ENCODE data around the gene NDUFAF8.

GRCh38 chr17:81247339-81247990 lies 8.3 kb downstream of the NDUFAF8 start:
- TF ChIP-seq, protein P1, sequence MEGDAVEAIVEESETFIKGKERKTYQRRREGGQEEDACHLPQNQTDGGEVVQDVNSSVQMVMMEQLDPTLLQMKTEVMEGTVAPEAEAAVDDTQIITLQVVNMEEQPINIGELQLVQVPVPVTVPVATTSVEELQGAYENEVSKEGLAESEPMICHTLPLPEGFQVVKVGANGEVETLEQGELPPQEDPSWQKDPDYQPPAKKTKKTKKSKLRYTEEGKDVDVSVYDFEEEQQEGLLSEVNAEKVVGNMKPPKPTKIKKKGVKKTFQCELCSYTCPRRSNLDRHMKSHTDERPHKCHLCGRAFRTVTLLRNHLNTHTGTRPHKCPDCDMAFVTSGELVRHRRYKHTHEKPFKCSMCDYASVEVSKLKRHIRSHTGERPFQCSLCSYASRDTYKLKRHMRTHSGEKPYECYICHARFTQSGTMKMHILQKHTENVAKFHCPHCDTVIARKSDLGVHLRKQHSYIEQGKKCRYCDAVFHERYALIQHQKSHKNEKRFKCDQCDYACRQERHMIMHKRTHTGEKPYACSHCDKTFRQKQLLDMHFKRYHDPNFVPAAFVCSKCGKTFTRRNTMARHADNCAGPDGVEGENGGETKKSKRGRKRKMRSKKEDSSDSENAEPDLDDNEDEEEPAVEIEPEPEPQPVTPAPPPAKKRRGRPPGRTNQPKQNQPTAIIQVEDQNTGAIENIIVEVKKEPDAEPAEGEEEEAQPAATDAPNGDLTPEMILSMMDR (IDR thresholded peaks at IDR 0.05; ENCODE audit: insufficient read depth, low read length, poor library complexity, severe bottlenecking): no peak
- no peak for TF ChIP-seq EZH2phosphoT487 (conservative IDR thresholded peaks at IDR 0.05; ENCODE audit: low read length)
